Adrenal gland (tissue), 12 donors: ENCODE results near the gene SLC25A11. TPM values are rescaled to one million over a fixed set of nuclear protein-coding genes. Genes with fewer than 3 reads are reported as not detected.

Experiments
- DNase-seq, 7 donors: peaks; one replicate each; pipeline ENCODE4 v3.0.0-alpha.2; 2019 to 2020
- H3K27ac ChIP-seq, 5 donors: fragments of 200-600 bp; sonication (generic) in 4 of 5; 1 replicate in 3 of 5; 2 replicates in 2 of 5; pipeline versions ENCODE4 v1.5.1 to v1.8.0; 2016 to 2020; ENCODE audit warnings: mild to moderate bottlenecking in 1 of 5
- H3K27me3 ChIP-seq: fragments of 200-600 bp; 2 replicates; pipeline ENCODE4 v1.8.0; 2021
- H3K36me3 ChIP-seq, 2 donors: fragments of 200-600 bp; replicated peaks in 1 of 2; 1 replicate in 1 of 2; 2 replicates in 1 of 2; pipeline versions ENCODE4 v1.5.1 to v1.8.0; 2018 to 2022
- H3K4me1 ChIP-seq, 2 donors: fragments of 200-600 bp; replicated peaks in 1 of 2; 1 replicate in 1 of 2; 2 replicates in 1 of 2; pipeline versions ENCODE4 v1.5.1 to v1.8.0; 2018 to 2021
- H3K4me3 ChIP-seq, 4 donors: fragments of 200-600 bp; sonication (generic) in 3 of 4; one replicate each; pipeline ENCODE4 v1.5.1; 2016 to 2018
- H3K9me3 ChIP-seq, 3 donors: fragments of 200-600 bp; sonication (generic) in 1 of 3; replicated peaks in 1 of 3; 1 replicate in 2 of 3; 2 replicates in 1 of 3; pipeline versions ENCODE4 v1.5.1 to v1.8.0; 2016 to 2021
- POLR2A ChIP-seq, 2 donors: fragments of 450-650 bp; IDR thresholded peaks; one replicate each; pipeline ENCODE4 v1.6.1; 2017; ENCODE audit warnings: antibody characterized with exemption in 2 of 2, mild to moderate bottlenecking in 2 of 2, moderate library complexity in 1 of 2
- WGBS, 4 donors: extraction: QIAGEN DNeasy Blood & Tissue Kit in 2 of 4; methylation state at CpG; one replicate each; pipeline versions ENCODE4 v1.1.5 to v1.1.7; 2013 to 2017; 5-methylcytosine and 5-hydroxymethylcytosine counted together
- intact Hi-C, 2 donors: fragments of 100-400 bp; cut with DNase I; formaldehyde crosslinking; loops; one replicate each; pipeline versions ENCODE4 v1.14.1 to v1.15.0; 2022 to 2023
- polyA plus RNA-seq, 3 donors: library from polyadenylated mRNA; stranded (reverse); fragments of 200-250 nt in 2 of 3; fragments of 350-450 nt in 1 of 3; fragmentation: Illumina TruSeq in 1 of 3; extraction: RNeasy Lipid Tissue Mini Kit (QIAGEN cat#74804) in 1 of 3; gene quantifications; one replicate each; pipeline ENCODE4 v1.2.3, GENCODE V29; 2013 to 2014
- total RNA-seq, 9 donors: library from RNA; depleted of rRNA in 4 of 9; stranded (reverse); fragments of >200 nt in 4 of 9; fragments of 120-200 nt in 1 of 9; fragmentation: NEBNext Ultra II Directional in 1 of 9; extraction: Animal tissue kit (Norgen Biotek cat#: 25700) in 1 of 9; gene quantifications; one replicate each; pipeline versions ENCODE4 v1.1.0 to v1.2.4, GENCODE V29; 2013 to 2023
- TF ChIP-seq, protein P1 (sequence below), 6 experiments: fragments of 450-650 bp in 4 of 6; fragments of 200-600 bp in 2 of 6; sonication (generic) in 1 of 6; IDR thresholded peaks; 1 replicate in 5 of 6; 2 replicates in 1 of 6; pipeline versions ENCODE4 v1.5.1 to v1.8.0; 2016 to 2021; ENCODE audit warnings: antibody characterized with exemption in 6 of 6, mild to moderate bottlenecking in 2 of 6, moderate library complexity in 1 of 6
- donor health status: healthy with polysubstance abuse.
- donor health status: Bipolar disorder and iron deficiency.
- donor health status: DM: yes; HTN: yes; CAD: no.
- donor health status: DM: no; HTN: no; CAD: no.
- donor health status: DM: no; HTN: no; CAD: no.
- donor health status: DM: yes; HTN: yes; CAD: no.

The SLC25A11 gene
- total and polyA plus RNA-seq, 12 donors, result 37.8 to 77.7 (median 66.7) TPM

DNA sequence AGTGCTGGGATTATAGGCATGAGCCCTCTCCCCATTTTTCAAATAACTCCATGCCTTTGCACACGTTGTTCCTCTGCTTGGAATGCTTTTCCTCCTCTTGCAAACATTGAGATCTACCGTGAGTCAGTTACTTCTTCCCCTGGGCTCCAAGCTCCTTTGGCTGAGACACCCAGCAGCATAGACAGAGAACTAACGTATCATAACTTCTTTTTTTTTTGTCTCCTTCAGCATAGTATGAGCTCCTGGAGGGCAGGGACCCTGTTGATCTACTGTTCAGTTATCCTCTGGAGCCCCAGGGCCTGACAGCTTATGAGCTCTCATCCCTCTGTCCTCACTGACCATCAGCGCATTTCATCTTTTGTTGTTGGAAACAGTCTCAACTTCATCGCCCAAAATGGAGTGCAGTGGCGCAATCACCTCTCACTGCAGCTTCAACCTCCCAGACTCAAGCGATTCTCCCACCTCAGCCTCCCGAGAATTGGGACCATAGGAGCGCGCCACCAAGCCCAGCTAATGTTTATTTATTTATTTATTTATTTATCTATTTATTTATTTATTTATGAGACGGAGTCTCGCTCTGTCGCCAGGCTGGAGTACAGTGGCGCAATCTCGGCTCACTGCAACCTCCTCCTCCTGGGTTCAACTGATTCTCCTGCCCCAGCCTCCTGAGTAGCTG, 25.6 kb upstream of the SLC25A11 start:
- TF ChIP-seq, protein P1, sequence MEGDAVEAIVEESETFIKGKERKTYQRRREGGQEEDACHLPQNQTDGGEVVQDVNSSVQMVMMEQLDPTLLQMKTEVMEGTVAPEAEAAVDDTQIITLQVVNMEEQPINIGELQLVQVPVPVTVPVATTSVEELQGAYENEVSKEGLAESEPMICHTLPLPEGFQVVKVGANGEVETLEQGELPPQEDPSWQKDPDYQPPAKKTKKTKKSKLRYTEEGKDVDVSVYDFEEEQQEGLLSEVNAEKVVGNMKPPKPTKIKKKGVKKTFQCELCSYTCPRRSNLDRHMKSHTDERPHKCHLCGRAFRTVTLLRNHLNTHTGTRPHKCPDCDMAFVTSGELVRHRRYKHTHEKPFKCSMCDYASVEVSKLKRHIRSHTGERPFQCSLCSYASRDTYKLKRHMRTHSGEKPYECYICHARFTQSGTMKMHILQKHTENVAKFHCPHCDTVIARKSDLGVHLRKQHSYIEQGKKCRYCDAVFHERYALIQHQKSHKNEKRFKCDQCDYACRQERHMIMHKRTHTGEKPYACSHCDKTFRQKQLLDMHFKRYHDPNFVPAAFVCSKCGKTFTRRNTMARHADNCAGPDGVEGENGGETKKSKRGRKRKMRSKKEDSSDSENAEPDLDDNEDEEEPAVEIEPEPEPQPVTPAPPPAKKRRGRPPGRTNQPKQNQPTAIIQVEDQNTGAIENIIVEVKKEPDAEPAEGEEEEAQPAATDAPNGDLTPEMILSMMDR (IDR thresholded peaks at IDR 0.05), result no peak
- no peak for TF ChIP-seq POLR2A (IDR thresholded peaks at IDR 0.05)
- Histone ChIP-seq H3K36me3 (peaks cover 0 to 10% of the 10 kb centered on the region in 2 donors), H3K27me3 (no peaks in the 10 kb centered on the region), H3K27ac (peak overlapping the region in 4 of 5 donors; percentile 82 to 99 (median 94)), H3K4me1 (peaks cover 19 to 35% of the 10 kb centered on the region in 2 donors), H3K9me3 (no peaks in the 10 kb centered on the region), H3K4me3 (peak overlapping the region in 1 of 4 donors; percentile 82)
- WGBS, 4 donors, result 94 to 95% (median 95%) methylated on average over 15 of the region's 15 CpGs
- intact Hi-C loops, result no loop called here
- no peak for DNase-seq

DNA sequence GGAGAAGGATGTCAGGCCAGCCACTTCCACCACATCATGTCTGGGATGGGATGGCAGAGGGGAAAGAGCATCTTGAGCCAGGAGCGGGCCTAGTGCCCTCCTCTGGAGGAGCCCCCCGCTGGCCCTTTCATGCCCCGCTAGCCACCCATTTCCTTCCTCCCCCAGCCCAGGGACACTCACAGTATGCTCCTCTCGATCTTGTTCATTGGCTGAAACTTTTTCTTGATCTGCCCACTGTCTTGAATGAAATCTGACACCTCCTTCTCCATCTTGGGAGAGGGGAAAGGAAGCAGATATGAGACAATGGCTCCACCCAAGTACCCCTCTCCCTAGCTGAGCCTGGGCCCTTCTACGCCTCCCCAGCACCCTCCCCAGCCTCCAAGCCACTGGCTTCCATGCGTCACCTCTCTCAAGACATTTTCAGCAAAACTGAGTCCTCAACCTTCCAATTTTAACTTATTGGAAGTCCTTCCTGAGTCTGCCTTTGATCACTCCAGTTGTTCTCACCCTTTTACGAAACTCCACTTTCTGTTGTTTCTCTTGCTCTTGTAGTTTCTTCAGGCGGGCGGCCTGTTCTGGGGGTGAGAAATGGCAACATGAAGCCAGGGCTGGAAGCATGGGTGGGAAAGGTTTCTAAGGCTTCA, 20.6 kb upstream of the SLC25A11 start:
- H3K4me3 ChIP-seq, result no peak overlapping the region
- peaks cover 0 to under 1% of the 10 kb centered on the region in 2 donors for H3K4me1 ChIP-seq
- H3K27me3 ChIP-seq, result no peaks in the 10 kb centered on the region
- no peak for TF ChIP-seq POLR2A (IDR thresholded peaks at IDR 0.05)
- TF ChIP-seq, protein P1 (IDR thresholded peaks at IDR 0.05), result no peak
- H3K27ac ChIP-seq, result no peak overlapping the region
- intact Hi-C loops, result no loop called here
- no peak for DNase-seq
- WGBS, 4 donors, result 87 to 96% (median 90%) methylated on average over 9 of the region's 9 CpGs
- H3K36me3 ChIP-seq, result peaks cover 0 to 20% of the 10 kb centered on the region in 2 donors
- no peaks in the 10 kb centered on the region for H3K9me3 ChIP-seq

DNA sequence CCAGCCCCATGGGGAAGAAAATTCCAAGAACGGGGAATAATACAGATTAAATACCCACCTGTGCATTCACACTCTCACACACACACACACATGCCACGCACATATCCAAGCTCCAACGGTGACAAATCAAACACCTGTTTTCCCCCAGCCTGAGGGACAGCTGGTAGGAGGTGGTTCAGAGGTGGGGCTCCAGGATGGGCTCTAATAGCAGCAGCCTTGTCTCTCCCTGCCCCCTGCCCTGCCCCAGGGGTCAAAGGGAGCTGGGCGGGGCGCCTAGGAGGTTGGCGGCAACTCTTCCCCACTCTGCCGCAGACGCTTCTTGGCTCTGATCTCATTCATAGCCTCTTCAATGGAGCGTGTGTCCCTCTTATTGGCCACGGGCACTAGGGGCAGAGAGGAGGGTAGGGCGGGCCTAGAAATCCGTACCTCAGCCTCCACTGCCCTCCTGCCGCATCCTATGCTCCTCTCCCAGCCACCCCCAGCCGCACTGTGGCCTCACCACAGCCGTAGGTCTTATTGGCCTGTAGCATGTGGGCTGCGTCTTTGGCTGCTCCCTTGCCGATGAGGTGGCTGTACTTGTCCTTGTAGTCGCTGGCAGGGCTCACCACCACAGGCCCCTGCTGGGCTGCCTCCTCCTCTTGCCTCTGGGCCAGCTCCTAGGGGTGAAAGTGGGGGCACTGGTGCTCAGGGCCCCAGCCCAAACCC, 19.6 kb upstream of the SLC25A11 start:
- intact Hi-C loops, result no loop called here
- 85 to 92% (median 90%) methylated on average over 10 to 18 of the region's 18 CpGs for WGBS, 4 donors
- Histone ChIP-seq H3K27ac (no peak overlapping the region), H3K4me3 (no peak overlapping the region), H3K9me3 (no peaks in the 10 kb centered on the region), H3K4me1 (no peaks in the 10 kb centered on the region), H3K27me3 (no peaks in the 10 kb centered on the region), H3K36me3 (peaks cover 0 to 20% of the 10 kb centered on the region in 2 donors)
- no peak for DNase-seq
- TF ChIP-seq, protein P1 (IDR thresholded peaks at IDR 0.05), result no peak
- TF ChIP-seq POLR2A (IDR thresholded peaks at IDR 0.05), result no peak

DNA sequence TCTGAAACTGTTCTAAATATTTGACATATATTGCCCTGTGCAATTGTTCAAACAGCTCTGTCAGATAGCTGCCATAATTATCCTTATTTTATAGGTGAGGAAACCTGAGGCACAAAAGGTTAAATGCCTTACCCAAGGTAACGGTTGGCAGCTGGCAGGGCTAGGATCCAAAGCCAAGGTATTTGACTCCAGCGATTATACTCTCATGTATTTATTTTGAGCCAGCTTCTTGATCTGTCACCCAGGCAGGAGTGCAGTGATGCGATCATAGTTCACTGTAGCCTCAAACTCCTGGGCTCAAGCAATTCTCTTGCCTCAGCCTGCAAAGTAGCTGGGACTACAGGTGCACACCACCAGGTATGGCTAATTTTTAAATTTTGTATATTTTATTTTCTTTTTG, 18.3 kb upstream of the SLC25A11 start:
- intact Hi-C loops, result no loop called here
- H3K9me3 ChIP-seq, result no peaks in the 10 kb centered on the region
- WGBS, 4 donors, result 77 to 85% (median 78%) methylated on average over 3 of the region's 3 CpGs
- H3K27ac ChIP-seq, result no peak overlapping the region
- H3K36me3 ChIP-seq, result peaks cover 0 to 20% of the 10 kb centered on the region in 2 donors
- H3K4me3 ChIP-seq, result no peak overlapping the region
- DNase-seq, result no peak
- TF ChIP-seq POLR2A (IDR thresholded peaks at IDR 0.05), result no peak
- TF ChIP-seq, protein P1 (IDR thresholded peaks at IDR 0.05), result no peak
- H3K27me3 ChIP-seq, result no peaks in the 10 kb centered on the region
- no peaks in the 10 kb centered on the region for H3K4me1 ChIP-seq
